DMS114 treated with DMSO at 0.1 percent for 48 hours (cell line): Measurements from ENCODE around the gene ARID1B.

ENCODE experiments used
- DNase-seq: peaks from one replicate; lab custom pipeline; 2025; ENCODE audit not compliant: unreplicated experiment; lab: John Stamatoyannopoulos, UW

ARID1B gene

GRCh38 chr6:157091856-157092460, 314.8 kb downstream of the ARID1B start:
- DNase-seq = no peak

- DNase-seq = no peak
Measured at GRCh38 chr6:157092736-157093135, 315.6 kb downstream of the ARID1B start.

- no peak for DNase-seq
Measured at GRCh38 chr6:157093536-157093935, 316.4 kb downstream of the ARID1B start.

GRCh38 chr6:157094038-157094437, 316.9 kb downstream of the ARID1B start:
- DNase-seq = no peak

GRCh38 chr6:157095084-157095483, 317.9 kb downstream of the ARID1B start:
- DNase-seq = no peak

- DNase-seq = no peak
Measured at GRCh38 chr6:157095569-157095968, 318.4 kb downstream of the ARID1B start.

- DNase-seq = no peak
Measured at GRCh38 chr6:157096105-157096504, 318.9 kb downstream of the ARID1B start.

GRCh38 chr6:157096522-157096921, 319.3 kb downstream of the ARID1B start:
- DNase-seq = no peak

- no peak for DNase-seq
Measured at GRCh38 chr6:157097255-157097955, 320.2 kb downstream of the ARID1B start.

- DNase-seq = no peak
Measured at GRCh38 chr6:157098999-157099398, 321.8 kb downstream of the ARID1B start.

- DNase-seq = no peak
Measured at GRCh38 chr6:157099912-157100593, 322.9 kb downstream of the ARID1B start.

- DNase-seq = no peak
Measured at GRCh38 chr6:157101166-157101565, 324.0 kb downstream of the ARID1B start.

GRCh38 chr6:157104803-157105202, 327.6 kb downstream of the ARID1B start:
- DNase-seq = no peak

- DNase-seq = no peak
Measured at GRCh38 chr6:157106487-157106886, 329.3 kb downstream of the ARID1B start.

GRCh38 chr6:157107571-157107914, 330.4 kb downstream of the ARID1B start:
- DNase-seq = no peak

- no peak for DNase-seq
Measured at GRCh38 chr6:157107915-157108651, 330.9 kb downstream of the ARID1B start.

GRCh38 chr6:157108923-157109322, 331.7 kb downstream of the ARID1B start:
- no peak for DNase-seq

- DNase-seq = no peak
Measured at GRCh38 chr6:157110607-157111006, 333.4 kb downstream of the ARID1B start.

- DNase-seq = no peak
Measured at GRCh38 chr6:157113389-157113788, 336.2 kb downstream of the ARID1B start.

- no peak for DNase-seq
Measured at GRCh38 chr6:157116426-157116825, 339.2 kb downstream of the ARID1B start.

- no peak for DNase-seq
Measured at GRCh38 chr6:157117431-157118095, 340.4 kb downstream of the ARID1B start.
